Renal cortical epithelial cell (primary cell): ENCODE data around the gene BUD23. TPM values are rescaled to one million over a fixed set of nuclear protein-coding genes. Genes with fewer than 3 reads are reported as not detected.
"Not testable (repeated sequence)": the region's sequence is repeated elsewhere in the genome, so short reads cannot be mapped to it uniquely, and the experiment has no call there.

Experiments used
- DNase-seq: peaks from one replicate; pipeline ENCODE4 v3.0.0-alpha.2; 2011; ENCODE audit warnings: low read depth
- total RNA-seq: library from RNA; depleted of rRNA; stranded (reverse); fragments of >200 nt; gene quantifications from 2 replicates; pipeline ENCODE4 v1.2.3, GENCODE V29; 2014

The BUD23 gene, protein sequence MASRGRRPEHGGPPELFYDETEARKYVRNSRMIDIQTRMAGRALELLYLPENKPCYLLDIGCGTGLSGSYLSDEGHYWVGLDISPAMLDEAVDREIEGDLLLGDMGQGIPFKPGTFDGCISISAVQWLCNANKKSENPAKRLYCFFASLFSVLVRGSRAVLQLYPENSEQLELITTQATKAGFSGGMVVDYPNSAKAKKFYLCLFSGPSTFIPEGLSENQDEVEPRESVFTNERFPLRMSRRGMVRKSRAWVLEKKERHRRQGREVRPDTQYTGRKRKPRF
- total RNA-seq: 34.0 and 67.7 TPM in 2 replicates

DNA sequence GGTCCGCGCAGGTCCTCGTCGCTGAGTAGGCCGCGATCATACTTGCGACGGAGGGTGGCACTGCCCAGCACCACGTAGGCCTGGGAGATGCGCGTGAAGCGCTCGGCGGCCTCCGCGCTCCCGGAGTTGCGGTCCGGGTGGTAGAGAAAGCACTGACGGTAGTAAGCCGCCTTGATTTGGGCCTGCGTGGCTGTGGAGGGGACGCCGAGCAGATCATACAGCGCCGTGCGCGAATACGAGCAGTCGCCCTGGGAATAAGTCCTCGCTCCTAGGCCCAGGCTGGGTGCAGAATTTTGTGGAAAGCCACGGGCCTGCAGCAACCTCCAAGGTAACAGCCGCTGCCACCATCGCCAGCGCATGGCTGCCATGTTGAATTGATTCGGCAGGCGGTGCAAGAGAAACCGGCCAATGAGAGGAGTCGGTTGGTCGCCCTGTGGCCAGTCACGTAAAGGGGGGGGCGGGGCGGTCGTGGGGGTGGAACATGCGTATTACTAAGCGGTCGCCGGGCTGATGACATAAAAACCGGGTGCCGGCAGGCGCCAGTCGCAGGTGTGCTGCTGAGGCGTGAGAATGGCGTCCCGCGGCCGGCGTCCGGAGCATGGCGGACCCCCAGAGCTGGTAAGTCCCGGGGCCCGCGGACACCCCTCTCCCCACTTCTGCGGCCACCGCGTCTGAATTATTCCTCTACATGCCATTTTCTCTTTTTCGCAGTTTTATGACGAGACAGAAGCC lies at the start of gene BUD23, which contains the start of gene DNAJC30:
Gene BUD23 (plus strand): TSS at position 542 of the 732 bp plus-strand sequence. CDS start 29 bp downstream, at position 571.
Gene DNAJC30 (minus strand): TSS at position 398 of the 732 bp plus-strand sequence. CDS start 30 bp downstream, at position 368.
- DNase-seq: peak; percentile 87

DNA sequence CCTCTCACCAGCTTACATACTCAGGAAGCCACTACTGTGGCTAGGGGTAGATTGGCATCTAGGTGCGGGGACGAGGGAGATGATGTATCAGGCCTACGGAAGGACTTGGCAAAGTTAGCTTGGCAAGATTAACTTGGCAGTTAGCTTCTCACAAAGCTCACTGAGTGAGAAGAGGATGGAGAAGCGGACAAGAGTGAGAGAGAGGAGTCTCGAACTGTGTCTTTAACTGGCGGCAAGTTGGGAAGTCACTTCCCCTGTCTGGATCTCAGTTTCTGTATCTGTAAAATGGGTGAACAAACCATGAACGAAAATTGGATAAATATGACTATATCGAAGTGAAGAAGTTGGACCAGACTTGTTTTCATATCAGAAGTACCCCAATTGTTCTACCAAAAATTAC lies 49.6 kb upstream of the BUD23 start:
- no peak for DNase-seq

DNA sequence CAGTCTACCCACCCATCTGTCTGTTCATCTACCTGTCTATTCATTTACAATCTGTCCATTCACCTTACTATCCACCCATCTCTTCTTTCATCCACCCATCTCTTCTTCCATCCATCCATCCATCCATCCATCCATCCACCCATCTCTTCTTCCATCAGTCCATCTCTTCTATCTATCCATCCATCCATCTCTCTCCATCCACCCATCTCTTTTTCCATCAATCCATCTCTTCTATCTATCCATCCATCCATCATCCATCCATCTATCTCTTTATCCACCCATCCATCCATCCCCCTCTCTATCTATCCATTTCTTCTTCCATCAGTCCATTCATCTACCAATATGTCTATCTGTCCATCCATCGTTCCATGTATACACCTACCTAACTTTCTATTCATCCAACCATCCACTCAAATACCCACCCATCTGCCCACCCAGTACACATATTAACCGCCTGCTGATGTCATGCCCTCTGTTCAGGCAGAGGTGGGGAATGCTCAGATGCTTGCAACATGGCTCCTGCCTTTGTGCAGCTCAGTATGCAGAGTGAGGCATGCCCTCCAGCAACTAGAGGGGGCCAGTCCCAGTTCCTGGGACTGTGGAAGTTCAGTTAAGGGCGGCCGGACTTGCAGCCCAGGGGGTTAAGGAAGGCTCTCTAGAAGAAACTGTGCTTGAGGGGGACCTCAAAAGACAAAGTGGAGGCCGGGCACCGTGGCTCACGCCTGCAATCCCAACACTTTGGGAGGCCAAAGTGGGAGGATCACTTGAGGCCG lies 47.8 kb upstream of the BUD23 start:
- DNase-seq: no peak

DNA sequence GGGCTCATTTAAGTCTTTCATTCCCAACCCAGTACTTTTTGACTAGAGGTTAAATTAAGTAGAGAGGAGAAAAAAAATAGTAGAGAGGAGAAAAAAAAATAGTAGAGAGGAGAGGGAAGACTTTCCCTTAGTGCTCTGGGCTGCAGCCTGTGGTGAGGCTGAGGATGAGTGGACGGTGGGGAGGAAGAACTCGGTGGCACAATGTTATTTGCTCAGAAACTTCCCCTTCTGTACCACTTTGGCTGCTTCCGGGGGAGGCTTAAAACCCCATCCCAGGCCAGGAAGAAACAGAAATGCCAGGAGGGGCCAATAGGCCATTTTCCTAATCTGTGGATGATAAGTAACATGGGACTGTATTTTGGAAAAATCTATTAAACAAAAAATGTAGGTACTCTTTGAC lies 44.5 kb upstream of the BUD23 start:
- no peak for DNase-seq

DNA sequence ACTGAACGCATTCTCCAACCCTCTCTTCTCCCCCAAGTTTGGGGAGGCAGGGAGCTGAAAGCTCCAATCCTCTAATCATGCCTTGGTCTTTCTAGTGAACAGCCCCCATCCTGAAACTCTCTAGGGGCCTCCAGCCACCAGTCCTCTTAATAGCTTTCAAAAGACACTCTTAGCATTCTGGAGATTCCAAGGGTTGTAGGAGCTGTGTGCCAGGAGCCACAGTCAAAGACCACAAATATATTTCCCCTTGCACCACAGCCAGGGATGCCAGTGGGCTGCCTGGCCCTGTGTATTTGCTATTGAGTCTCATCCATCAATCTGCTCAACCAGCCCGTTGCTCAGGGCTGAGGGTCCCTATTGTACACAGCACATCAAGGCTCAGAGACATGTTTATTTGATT lies 40.6 kb upstream of the BUD23 start:
- DNase-seq: no peak

DNA sequence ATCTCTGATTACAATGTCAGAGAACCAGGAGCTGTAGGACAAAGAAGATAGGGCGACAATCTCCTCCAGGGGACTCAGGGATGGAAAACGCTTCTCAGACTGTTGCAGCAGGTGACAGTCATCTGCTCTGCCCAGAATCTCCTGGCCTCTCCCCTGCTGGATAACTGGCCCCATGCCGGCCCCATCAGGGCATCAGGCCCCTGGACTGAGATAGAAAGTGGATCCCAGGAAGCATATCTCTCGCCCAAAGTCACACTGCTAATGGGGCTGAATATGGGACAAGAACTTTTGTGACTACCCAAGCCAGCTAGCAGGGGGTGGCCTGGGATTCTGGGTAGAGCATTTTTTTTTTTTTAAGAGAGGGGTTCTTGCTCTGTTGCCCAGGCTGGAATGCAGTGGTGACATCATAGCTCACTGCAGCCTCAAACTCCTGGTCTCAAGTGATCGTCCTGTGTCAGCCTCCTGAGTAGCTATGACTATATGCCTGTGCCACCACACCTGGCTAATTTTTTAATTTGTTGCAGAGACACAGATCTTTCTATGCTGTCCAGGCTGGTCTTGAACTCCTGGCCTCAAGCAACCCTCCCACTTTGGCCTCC lies 38.6 kb upstream of the BUD23 start:
- no peak for DNase-seq

DNA sequence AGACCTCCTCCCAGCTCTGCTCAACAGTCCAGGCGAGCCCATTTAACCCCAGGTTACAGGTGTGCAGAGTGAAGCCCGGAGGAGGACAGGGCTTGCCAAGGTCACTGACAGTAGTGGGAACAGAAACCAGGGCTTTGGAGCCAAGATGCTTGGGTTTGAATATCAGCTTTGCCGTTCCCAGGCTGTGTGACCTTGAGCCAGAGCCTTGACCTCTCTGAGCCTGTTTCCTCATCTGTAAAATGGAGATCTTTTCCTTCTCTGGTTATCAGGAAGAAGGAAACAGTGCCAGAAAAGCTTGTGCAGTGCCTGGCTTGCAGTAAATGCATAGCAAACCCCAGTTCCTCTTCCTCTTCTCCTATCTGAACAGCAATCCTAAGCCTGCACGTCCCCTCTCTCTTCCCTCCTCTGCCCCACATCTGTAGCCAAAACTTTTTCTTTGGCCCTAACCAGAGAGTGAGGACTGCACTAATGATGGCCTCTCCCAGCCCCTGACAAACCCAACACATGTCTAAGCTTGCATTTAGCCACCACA lies 37.7 kb upstream of the BUD23 start:
- DNase-seq: no peak

DNA sequence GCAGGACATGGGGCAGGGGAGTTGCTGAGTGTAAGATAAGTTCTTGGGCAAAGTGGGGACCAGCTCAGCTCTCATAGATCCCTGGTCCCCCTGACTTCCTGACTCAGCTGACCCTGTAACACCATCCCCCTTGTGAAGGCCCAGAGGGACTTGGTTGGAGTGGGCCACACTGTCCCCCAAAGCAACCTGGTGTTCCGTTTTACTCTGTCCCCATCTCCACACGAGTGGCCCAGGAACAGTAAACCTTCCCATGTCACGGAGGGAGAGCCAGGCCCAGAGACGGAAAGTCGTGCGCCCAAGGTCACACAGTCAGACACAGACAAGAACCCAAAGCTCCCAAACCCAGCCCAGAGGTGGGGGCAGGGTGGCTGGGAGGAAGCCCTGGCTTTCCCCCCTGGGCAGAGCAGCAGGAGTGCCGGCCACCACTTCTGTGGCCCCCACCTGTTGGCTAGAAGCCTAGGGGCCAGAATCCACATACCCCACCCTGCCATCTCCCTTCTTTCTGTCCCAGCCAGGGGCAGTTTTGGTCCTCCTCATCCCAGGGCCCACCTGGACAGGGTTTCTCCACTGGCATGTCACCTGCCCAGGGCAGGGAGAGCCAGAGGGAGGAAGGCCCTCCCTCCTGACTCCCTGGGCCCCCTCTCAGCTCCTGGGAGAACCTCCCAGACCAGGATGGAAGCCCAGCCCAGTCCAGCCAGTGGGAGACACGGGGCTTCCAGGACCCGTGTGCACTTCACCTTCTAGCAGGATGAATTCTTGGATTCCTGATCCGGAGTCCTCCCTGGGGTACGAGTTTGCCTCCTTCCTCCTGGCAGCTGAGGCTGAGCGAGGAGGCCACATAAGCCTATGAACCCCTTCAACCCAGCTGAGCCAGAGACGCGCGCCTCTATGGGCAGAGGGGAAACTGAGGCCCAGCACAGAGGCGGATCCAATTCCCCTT lies 36.3 kb upstream of the BUD23 start:
- DNase-seq: no peak

DNA sequence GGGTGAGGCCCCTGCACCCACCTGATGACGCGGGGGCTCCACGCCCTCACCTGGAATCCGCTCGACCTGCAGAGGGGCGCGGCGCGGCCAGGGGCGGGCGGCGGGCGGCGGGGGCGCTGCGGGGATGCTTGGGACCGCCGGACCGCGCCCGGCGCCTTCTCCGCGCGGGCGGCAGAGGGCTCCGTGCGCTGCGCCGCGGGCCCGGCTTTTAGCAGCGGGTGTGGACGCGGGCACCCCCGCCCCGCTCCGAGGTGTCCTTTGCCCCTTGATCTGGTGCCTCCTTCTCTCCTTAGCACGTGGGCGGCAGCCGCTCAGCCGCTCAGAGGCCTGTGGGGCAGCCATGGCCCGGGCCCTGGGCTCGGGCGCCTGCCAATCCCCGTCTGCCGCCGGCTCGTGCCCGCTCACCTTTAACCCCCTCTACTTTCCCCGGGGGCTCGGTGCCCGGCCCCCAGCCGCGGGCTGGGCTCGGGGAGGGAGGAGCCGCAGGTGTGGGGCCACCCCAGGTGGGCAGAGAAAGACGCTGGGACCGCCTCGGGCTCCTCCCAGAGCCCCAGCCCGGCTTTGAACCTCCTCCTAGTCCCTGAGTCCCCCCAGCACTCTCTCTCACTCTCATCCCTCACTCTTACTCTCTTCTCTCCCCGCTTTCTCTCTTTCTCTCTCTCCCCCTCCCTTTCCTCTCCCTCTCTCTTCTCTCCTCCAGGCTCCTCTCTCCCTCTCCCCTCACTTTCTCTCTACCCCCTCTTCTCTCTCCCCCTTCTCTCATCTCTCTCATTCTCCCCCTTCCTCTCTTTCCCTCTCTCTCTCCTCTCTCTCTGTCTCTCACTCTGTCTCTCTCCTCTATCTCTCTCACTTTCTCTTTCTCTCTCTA lies 35.4 kb upstream of the BUD23 start:
- no peak for DNase-seq

DNA sequence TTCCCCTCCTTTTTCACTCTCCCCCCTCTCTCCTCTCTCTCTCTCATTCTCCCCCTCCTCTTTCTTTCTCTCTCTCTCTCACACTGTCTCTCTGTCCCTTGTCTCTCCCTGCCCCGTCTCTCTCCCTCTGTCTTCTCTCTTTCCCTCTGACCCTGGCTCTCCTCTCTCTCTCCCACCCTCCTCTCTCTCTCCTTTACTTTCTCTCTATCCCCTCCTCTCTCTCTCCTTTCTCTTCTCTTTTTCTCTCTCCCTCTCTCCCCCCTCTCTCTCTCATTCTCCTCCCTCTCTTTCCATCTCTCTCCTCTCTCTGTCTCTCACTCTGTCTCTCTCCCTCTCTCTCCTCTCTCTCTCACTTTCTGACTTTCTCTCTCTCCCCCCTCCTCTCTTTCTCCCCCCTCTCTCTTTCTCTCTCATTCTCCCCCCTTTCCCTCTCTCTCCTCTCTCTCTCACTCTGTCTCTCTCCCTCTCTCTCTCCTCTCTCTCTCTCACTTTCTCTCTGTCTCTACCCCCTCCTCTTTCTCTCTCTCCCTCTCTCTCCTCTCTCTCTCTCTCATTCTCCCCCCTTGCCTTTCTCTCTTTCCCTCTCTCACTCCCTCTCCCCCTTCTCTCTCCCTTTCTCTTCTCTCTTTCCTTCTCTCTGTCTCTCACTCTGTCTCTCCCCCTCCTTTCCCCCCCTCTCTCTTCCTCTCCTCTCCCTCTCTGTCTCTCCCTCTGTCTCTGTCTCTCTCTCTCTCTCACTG lies 34.6 kb upstream of the BUD23 start:
- no peak for DNase-seq

DNA sequence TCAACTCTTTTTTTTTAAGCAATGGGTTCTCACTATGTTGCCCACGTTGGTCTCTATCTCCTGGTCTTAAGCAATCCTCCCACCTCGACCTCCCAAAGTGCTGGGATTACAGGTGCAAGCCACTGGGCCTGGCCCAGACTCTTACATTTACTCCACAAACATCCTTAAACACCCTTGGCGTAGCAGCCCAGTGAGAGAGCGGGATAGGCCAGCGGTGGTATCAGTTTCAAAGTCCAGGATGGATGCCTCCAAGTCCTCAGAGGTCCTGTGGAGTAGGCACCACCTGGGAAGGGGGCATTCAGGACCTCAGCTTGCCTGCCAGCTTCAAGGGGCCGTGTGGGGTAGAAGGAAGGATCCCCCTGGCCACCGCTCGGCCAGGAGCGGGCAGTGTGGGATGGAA lies 33.8 kb upstream of the BUD23 start:
- DNase-seq: no peak

DNA sequence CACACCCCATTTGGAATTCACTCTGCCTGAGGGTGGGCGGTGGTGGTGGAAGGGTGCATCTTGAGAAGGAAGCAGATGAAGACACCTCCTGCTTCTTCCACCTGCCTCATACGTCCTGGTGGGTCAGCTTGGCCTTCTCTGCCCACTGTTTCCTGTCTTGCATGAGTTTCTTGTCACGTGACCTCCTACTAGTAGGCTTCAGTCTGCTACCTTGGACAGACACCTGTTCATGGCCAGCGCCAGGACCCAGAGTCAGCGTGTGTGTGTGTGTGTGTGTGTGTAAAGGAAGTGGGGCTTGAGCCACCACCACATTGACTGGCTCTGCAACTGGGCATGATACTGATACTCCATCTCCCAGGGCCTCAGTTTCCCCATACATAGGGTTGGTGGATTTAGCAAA lies 32.9 kb upstream of the BUD23 start:
- DNase-seq: no peak

DNA sequence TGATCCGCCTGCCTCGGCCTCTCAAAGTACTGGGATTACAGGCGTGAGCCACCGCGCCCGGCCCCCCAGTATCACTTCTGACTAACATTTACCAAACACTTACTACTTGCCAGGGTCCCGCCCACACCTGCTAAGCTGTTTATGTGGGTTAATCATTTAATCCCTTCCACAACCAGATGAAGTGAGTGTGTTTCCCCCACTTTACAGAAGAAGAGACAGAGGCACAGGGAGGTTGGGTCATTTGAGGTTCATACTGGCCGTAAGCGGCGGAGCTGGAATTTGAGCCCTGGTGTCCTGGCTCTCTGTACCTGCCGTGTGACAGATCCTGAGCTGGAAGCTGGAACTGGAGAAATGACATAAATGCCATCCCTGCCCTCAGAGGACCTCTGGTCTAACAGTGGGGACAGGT lies 30.9 kb upstream of the BUD23 start:
- DNase-seq: peak; percentile 70

DNA sequence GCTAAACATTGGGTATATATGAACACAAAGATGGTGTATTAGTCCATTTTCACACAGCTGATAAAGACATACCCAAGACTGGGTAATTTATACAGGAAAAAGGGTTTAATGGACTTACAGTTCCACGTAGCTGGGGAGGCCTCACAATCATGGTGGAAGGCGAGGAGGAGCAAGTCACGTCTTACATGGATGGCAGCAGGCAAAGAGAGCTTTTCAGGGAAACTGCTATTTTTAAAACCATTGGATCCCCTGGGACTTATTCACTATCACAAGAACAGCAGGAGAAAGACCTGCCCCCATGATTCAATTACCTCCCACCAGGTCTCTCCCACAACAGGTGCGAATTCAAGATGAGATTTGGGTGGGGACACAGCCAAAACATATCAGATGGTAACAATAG lies 28.1 kb upstream of the BUD23 start:
- not testable (repeated sequence) for DNase-seq

DNA sequence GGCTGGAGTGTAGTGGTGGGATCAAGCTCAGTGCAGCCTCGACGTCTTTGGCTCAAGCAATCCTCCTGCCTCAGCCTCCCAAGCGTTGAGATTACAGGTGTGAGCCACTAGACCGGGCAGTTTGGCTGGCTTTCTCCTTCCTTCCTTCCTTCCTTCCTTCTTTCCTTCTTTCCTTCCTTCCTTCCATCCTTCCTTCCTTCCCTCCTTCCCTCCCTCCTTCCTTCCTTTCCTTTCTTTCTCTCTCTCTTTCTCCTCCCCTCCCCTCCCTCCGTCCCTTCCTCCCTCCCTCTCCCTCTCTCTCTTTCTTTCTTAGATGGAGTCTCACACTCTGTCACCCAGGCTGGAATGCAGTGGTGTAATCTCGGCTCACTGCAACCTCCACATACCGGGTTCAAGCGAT lies 23.4 kb upstream of the BUD23 start:
- DNase-seq: no peak

DNA sequence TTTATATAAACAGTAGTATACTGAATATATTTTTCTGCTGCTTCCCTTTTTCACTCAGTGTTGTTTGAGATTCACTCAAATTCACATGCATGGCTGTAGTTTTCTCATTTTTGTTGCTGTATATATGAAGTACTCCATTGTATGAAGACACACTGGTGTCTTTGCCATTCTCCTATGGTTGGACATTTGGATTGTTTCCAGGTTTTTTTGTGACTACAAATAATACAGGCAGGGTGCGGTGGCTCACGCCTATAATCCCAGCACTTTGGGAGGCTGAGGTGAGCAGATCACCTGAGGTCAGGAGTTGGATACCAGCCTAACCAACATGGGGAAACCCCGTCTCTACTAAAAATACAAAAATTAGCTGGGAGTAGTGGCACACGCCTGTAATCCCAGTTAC lies 22.8 kb upstream of the BUD23 start:
- DNase-seq: not testable (repeated sequence)

DNA sequence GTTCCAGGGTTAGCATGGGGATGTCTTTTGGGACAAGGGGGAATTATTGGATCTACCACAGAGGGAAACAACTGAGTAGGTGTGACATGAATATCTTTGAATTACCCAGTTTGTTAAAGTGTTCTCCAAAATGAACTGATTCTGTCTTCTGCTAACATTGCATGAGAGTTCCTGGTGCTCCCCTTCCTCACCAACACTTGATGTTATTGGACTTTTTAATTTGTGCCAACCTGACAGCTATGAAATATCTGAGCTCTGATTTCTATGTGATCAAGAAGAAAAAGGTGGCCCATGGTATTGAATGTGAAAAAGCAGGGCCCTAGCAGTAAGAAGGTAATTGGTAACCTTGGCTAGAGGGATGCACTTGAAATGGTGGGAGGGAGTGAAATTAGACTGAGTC lies 20.4 kb upstream of the BUD23 start:
- DNase-seq: no peak

DNA sequence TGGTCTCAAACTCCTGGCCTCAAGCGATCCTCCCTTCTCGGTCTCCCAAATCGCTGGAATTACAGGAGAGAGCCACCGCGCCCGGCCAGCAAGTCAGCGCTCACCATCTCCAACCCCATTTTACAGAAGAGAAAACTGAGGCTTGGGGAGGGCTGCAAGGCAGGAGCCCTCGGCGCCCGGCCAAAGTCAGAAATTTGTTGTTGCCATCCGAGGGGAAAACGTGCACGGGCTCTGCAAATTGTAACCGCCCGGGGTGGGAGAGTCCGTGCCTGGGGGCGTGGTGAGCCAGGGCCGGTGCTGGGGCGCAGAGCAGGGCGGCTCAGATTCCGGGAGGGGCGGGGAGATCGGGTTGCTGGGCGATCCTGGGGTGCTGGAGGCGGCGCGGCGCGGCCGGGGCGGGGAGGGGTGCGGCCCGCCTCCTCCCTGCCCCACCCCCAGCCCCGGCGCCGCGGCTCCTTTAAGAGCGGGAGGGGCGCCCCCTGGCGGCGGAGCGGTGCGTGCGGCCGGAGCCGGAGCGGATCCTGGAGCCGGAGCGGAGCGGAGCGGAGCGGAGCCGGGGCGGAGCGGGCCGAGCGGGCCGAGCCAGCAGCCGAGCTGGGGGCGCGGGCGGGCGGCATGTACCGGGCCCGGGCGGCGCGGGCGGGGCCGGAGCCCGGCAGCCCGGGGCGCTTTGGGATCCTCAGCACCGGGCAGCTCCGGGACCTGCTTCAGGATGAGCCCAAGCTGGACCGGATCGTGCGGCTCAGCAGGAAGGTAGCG lies 15.9 kb upstream of the BUD23 start, which contains the start of gene VPS37D:
Gene VPS37D (plus strand): TSS at position 488 of the 759 bp plus-strand sequence. CDS start 128 bp downstream, at position 616.
- DNase-seq: peak; percentile 25
